ENCODE measurements around the gene ARHGDIB. TPM values are rescaled to one million over a fixed set of nuclear protein-coding genes. Genes with fewer than 3 reads are reported as not detected.

The ARHGDIB gene
- total RNA-seq, 2 donors from 2014 or later, result 402 to 450 TPM

DNA sequence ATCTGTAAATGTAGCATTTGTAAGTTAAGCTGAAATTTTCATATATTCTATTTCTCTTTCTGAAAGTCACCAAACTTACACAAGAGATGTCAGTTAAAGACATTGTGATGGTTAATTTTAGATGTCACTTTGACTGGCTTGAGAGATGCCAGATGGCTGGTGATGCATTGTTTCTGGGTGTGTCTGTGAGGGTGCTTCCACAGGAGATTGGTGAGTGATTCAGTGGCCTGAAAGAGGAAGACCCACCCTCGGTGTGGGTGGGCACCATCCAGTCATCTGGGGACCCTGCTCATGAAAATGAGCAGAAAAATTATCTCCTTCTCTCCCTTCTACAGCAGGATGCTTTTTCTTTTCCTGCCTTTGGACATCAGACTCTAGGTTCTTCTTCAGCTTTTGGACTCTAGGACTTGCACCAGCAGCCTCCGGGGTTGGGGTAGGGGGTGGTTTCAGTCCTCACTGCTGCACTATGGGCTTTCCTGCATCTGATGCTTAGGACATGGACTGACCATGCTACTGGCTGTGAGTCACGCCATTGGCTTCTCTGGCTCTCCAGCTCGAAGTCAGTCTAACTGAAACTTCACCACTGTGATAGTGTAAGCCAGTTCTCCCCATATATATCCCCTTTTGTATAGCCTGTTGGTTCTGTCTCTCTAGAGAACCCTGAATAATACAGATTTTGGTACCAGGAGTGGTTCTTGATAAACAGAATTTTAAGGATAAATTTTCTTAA, 32.3 kb upstream of the ARHGDIB start:
- H3K4me3 Mint-ChIP-seq, result peak overlapping the region in 1 of 2 donors; percentile 39
- ATAC-seq (replicated peaks in 1 of 2) (peak; percentile 84 to 86), DNase-seq (peak; percentile 27 to 32)
- peaks cover 0 to 2% of the 10 kb centered on the region in 2 donors for H3K9me3 Mint-ChIP-seq
- peaks cover 31% of the 10 kb centered on the region for H3K4me1 Mint-ChIP-seq (ENCODE audit: low read depth)
- H3K36me3 Mint-ChIP-seq (ENCODE audit: insufficient read depth in 2 of 2), result peaks cover 3% of the 10 kb centered on the region in 2 donors
- H3K27me3 Mint-ChIP-seq (ENCODE audit: low read depth), result no peaks in the 10 kb centered on the region
- peak overlapping the region; percentile 78 for H3K27ac Mint-ChIP-seq

DNA sequence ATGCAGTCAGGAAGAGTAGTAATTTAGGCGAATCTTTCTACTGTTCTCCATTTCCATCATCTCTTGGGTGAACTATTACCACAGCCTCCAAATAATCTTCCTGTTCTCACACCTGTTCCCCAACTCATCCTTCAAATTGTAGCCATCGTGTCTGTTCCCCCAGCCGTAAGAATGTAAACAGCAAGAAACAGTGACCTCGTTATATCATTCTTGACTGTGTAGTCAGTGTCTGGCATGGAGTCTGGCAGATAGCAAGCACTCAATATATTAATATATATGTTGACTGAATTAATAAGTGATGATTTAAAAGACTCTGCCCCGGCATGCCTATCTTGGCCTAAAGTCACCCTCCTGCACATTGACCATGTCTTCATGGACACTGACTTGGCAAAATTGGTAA, 31.7 kb upstream of the ARHGDIB start:
- ATAC-seq (replicated peaks in 1 of 2), result no peak
- Mint-ChIP-seq H3K4me3 (no peak overlapping the region), H3K9me3 (peaks cover 0 to 2% of the 10 kb centered on the region in 2 donors), H3K36me3 (ENCODE audit: insufficient read depth in 2 of 2) (peaks cover 3% of the 10 kb centered on the region in 2 donors), H3K27me3 (ENCODE audit: low read depth) (no peaks in the 10 kb centered on the region), H3K4me1 (ENCODE audit: low read depth) (peaks cover 31% of the 10 kb centered on the region), H3K27ac (peak overlapping the region; percentile 14)
- DNase-seq, result no peak

DNA sequence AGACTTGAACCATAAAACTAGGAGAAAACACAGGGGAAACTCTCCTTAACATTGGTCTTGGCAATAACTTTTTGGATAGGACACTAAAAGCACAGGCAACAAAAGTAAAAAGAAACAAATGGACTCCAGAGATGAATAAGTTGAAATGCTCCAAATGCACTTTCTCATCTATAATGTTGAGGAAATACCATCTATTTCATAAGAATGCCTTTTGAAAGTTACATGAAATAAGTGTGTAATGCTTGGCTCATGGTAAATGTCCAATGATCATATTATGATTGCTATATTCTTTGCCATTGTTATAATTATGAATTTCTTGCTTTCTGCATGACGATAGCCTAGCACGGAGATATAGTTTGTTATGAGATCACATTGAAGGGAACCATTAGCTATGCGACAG, 31.3 kb upstream of the ARHGDIB start:
- no peak overlapping the region for H3K4me3 Mint-ChIP-seq
- peaks cover 31% of the 10 kb centered on the region for H3K4me1 Mint-ChIP-seq (ENCODE audit: low read depth)
- H3K9me3 Mint-ChIP-seq, result peaks cover 0 to 2% of the 10 kb centered on the region in 2 donors
- no peaks in the 10 kb centered on the region for H3K27me3 Mint-ChIP-seq (ENCODE audit: low read depth)
- H3K27ac Mint-ChIP-seq, result no peak overlapping the region
- peaks cover 3% of the 10 kb centered on the region in 2 donors for H3K36me3 Mint-ChIP-seq (ENCODE audit: insufficient read depth in 2 of 2)
- DNase-seq (no peak), ATAC-seq (replicated peaks in 1 of 2) (no peak)

DNA sequence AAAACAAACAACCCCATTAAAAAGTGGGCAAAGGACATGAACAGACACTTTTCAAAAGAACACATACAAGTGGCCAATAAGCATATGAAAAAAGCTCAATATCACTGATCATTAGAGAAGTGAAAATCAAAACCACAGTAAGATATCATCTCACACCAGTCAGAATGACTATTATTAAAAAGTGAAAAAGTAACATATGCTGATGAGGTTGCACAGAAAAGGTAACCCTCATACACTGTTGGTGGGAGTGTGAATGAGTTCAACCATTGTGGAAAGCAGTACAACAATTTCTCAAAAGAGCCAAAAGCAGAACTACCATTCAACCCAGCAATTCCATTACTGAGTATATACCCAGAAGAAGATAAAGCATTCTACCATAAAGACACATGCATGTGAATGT, 29.7 kb upstream of the ARHGDIB start:
- peaks cover 3% of the 10 kb centered on the region in 2 donors for H3K36me3 Mint-ChIP-seq (ENCODE audit: insufficient read depth in 2 of 2)

DNA sequence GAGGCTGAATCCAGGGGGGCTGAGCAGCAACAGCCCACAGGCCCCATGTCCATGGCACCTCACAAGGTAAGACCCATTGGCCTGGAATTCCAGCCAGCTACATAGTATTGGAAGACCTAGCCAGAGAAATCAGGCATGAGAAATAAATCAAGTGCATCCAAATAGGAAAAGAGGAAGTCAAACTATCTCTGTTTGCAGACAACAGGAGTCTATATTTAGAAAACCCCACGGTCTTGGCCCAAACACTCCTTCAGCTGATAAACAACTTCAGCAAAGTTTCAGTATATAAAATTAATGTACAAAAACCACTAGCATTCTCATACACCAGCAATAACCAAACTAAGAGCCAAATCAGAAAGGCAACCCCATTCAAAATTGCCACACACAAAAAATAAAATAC, 28.4 kb upstream of the ARHGDIB start:
- H3K9me3 Mint-ChIP-seq, result peaks cover 0 to 2% of the 10 kb centered on the region in 2 donors
- ATAC-seq (replicated peaks in 1 of 2) (no peak), DNase-seq (no peak)
- H3K4me3 Mint-ChIP-seq, result no peak overlapping the region
- H3K36me3 Mint-ChIP-seq (ENCODE audit: insufficient read depth in 2 of 2), result peaks cover 3% of the 10 kb centered on the region in 2 donors
- no peak overlapping the region for H3K27ac Mint-ChIP-seq
- no peaks in the 10 kb centered on the region for H3K27me3 Mint-ChIP-seq (ENCODE audit: low read depth)
- H3K4me1 Mint-ChIP-seq (ENCODE audit: low read depth), result peaks cover 26% of the 10 kb centered on the region

More for the DNA sequence above, 29.7 kb upstream of the ARHGDIB start:
- ATAC-seq (replicated peaks in 1 of 2) (no peak), DNase-seq (no peak)
- peaks cover 31% of the 10 kb centered on the region for H3K4me1 Mint-ChIP-seq (ENCODE audit: low read depth)
- H3K9me3 Mint-ChIP-seq, result peaks cover 0 to 2% of the 10 kb centered on the region in 2 donors
- no peaks in the 10 kb centered on the region for H3K27me3 Mint-ChIP-seq (ENCODE audit: low read depth)
- H3K27ac Mint-ChIP-seq, result no peak overlapping the region
- H3K4me3 Mint-ChIP-seq, result no peak overlapping the region

DNA sequence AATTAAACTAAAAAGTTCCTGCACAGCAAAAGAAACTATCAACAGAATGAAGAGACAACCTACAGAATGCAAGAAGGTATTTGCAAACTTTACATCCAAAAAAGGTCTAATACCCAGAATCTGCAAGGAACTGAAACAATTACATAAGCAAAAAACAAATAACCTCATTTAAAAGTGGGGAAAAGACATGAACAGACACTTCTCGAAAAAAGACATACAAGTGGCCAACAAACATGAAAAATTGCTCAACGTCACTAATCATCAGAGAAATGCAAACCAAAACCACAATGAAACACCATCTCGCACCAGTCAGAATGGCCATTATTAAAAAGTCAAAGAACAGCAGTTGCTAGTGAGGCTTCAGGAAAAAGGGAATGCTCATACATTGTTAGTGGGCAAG, 26.6 kb upstream of the ARHGDIB start:
- H3K9me3 Mint-ChIP-seq, result peaks cover 0 to 2% of the 10 kb centered on the region in 2 donors

DNA sequence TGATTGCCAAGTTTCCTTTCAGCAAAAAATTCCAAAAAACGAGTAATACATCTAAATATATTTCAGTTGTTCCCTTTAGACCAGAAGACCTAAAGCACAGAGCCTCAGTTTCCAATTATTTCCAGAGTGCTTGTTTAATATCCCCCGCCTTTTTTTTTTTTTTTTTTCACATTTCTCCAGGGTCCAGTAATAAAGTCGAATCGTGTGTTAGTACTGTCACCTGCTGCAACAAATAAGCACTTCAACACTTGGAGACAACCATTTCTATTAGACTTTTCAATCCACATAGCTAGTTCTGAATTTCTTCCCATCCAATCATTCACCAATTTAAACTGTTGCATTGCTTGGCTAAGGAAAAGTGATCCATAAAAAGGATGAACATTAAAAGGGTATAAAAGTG, 25.0 kb upstream of the ARHGDIB start:
- ATAC-seq (replicated peaks in 1 of 2) (no peak), DNase-seq (no peak)
- H3K9me3 Mint-ChIP-seq, result peaks cover 0 to 2% of the 10 kb centered on the region in 2 donors
- peaks cover 3% of the 10 kb centered on the region in 2 donors for H3K36me3 Mint-ChIP-seq (ENCODE audit: insufficient read depth in 2 of 2)
- H3K4me1 Mint-ChIP-seq (ENCODE audit: low read depth), result peaks cover 37% of the 10 kb centered on the region
- no peak overlapping the region for H3K4me3 Mint-ChIP-seq
- H3K27me3 Mint-ChIP-seq (ENCODE audit: low read depth), result no peaks in the 10 kb centered on the region
- H3K27ac Mint-ChIP-seq, result no peak overlapping the region

More for the DNA sequence above, 26.6 kb upstream of the ARHGDIB start:
- H3K27ac Mint-ChIP-seq, result no peak overlapping the region
- H3K4me3 Mint-ChIP-seq, result no peak overlapping the region
- H3K36me3 Mint-ChIP-seq (ENCODE audit: insufficient read depth in 2 of 2), result peaks cover 3% of the 10 kb centered on the region in 2 donors
- H3K27me3 Mint-ChIP-seq (ENCODE audit: low read depth), result no peaks in the 10 kb centered on the region
- ATAC-seq (replicated peaks in 1 of 2) (no peak), DNase-seq (no peak)
- peaks cover 28% of the 10 kb centered on the region for H3K4me1 Mint-ChIP-seq (ENCODE audit: low read depth)

DNA sequence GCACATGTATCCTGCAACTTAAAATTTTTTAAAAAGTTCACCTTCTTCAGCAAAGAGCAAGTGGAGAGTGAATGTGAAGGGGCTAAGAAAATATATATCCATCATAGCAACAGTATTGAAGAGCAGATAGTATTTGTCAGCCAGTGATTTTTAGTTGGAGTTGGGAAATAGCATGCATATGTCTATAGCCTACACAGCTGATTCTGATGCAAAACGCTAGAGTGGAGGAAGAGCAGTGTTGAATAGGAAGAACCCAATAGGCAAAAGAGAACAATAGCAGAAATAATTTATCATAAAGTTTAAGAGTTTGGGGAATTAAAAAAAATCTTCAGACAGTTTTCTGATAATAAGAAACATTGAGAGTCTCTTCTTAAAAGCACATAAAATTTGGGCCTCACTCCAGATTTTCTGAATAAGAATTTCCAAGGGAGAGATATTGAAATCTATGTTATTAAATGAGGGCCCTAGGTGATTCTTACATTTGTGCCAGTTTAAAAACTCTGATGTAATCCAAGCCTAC, 23.4 kb upstream of the ARHGDIB start:
- H3K9me3 Mint-ChIP-seq, result no peaks in the 10 kb centered on the region

DNA sequence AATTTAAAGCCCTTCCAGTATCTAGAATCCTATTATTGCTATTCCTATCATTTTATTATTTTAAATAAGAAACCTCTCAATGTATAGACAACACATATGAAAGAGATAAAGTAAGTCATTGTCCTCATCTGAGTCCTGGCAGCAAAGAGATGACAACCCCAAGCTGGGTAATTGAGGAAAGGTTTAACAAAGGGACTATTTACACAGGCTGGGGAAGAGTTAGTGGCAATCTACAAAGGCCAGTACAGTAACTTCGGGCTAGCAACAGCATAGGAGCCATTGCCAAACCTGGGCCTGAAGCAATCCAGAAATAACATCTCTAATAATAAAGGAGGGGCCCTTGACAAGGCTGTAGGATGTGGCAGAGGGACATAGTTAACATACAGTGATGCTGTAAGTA, 22.6 kb upstream of the ARHGDIB start:
- Mint-ChIP-seq H3K4me3 (no peak overlapping the region), H3K4me1 (ENCODE audit: low read depth) (peaks cover 50% of the 10 kb centered on the region), H3K27ac (no peak overlapping the region), H3K27me3 (ENCODE audit: low read depth) (no peaks in the 10 kb centered on the region), H3K9me3 (no peaks in the 10 kb centered on the region), H3K36me3 (ENCODE audit: insufficient read depth in 2 of 2) (no peaks in the 10 kb centered on the region)
- ATAC-seq (replicated peaks in 1 of 2) (no peak), DNase-seq (no peak)

More for the DNA sequence above, 23.4 kb upstream of the ARHGDIB start:
- no peak overlapping the region for H3K27ac Mint-ChIP-seq
- ATAC-seq (replicated peaks in 1 of 2), result no peak
- H3K27me3 Mint-ChIP-seq (ENCODE audit: low read depth), result no peaks in the 10 kb centered on the region
- no peak overlapping the region for H3K4me3 Mint-ChIP-seq
- peaks cover 46% of the 10 kb centered on the region for H3K4me1 Mint-ChIP-seq (ENCODE audit: low read depth)
- peaks cover under 1 to 2% of the 10 kb centered on the region in 2 donors for H3K36me3 Mint-ChIP-seq (ENCODE audit: insufficient read depth in 2 of 2)
- DNase-seq, result no peak

DNA sequence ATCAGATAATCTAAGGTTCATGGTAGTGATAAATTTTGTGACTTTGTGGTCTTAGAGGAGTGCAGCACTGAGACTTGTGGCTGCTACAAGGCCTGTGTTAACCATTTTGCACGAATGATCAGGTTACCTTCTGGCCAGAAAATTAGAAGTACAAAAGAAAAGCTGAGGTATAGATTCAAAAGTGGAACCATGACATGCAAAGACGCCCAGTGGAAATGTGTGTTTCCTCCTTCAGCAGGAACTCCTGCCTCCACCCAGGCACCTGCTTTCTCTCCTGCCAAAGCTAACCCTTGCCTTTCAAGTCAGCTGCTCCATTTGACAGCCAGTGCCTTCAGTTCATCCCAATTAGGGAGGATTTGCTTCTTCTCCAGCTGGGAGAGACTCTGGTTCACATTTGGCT, 21.6 kb upstream of the ARHGDIB start:
- no peaks in the 10 kb centered on the region for H3K27me3 Mint-ChIP-seq (ENCODE audit: low read depth)

DNA sequence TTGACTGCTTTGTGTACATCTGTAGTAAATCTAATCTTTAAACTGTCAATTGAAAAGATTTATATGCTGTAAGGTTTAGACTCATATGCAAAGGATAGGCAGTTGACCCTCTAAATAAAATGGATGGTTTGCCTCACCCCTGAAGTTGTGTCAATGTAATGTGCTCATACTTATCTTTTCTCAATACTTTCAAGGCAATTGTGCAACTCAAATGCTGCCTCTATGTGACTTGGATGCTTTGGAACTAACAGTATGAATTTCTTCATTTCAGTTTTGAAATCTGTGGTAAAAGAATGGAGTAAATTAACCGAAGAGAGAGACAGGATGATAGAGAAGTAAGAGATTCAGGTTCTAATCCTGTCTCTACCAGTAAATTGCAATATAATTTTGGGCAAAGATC, 21.2 kb upstream of the ARHGDIB start:
- Mint-ChIP-seq H3K9me3 (no peaks in the 10 kb centered on the region), H3K4me1 (ENCODE audit: low read depth) (peaks cover 60% of the 10 kb centered on the region), H3K4me3 (peak overlapping the region; percentile 36 to 72), H3K36me3 (ENCODE audit: insufficient read depth in 2 of 2) (no peaks in the 10 kb centered on the region), H3K27me3 (ENCODE audit: low read depth) (no peaks in the 10 kb centered on the region), H3K27ac (no peak overlapping the region)
- no peak for DNase-seq
- ATAC-seq (replicated peaks in 1 of 2), result peak in 1 of 2 donors; percentile 9

More for the DNA sequence above, 21.6 kb upstream of the ARHGDIB start:
- Mint-ChIP-seq H3K27ac (peak overlapping the region; percentile 62), H3K9me3 (no peaks in the 10 kb centered on the region), H3K4me1 (ENCODE audit: low read depth) (peaks cover 56% of the 10 kb centered on the region), H3K36me3 (ENCODE audit: insufficient read depth in 2 of 2) (no peaks in the 10 kb centered on the region), H3K4me3 (peak overlapping the region; percentile 36 to 72)
- DNase-seq, result no peak
- ATAC-seq (replicated peaks in 1 of 2), result peak; percentile 43 to 58

DNA sequence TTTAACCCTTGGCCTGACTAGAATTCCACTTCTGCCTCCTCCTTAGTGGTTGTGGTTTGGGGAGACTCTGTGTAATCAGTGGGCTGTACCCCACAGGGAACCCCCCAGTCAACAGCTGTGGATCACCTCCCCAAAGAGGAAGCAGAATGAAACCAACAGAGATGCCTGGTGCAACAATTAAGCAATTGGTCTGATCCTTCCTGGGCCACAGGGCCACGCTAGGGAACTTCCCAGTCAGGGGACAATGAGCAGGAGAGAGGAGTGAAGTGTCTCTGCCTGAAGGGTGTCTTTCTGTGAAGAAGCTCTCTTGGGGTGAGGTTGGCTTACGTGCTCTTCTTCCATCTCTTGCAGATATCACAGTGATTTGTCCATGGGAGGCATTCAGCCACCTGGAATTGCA, 19.6 kb upstream of the ARHGDIB start:
- H3K9me3 Mint-ChIP-seq, result no peaks in the 10 kb centered on the region
- no peak for ATAC-seq (replicated peaks in 1 of 2)
- no peaks in the 10 kb centered on the region for H3K36me3 Mint-ChIP-seq (ENCODE audit: insufficient read depth in 2 of 2)
- H3K27me3 Mint-ChIP-seq (ENCODE audit: low read depth), result no peaks in the 10 kb centered on the region
- H3K27ac Mint-ChIP-seq, result peak overlapping the region; percentile 55
- H3K4me1 Mint-ChIP-seq (ENCODE audit: low read depth), result peaks cover 60% of the 10 kb centered on the region
- no peak overlapping the region for H3K4me3 Mint-ChIP-seq
- DNase-seq, result no peak

DNA sequence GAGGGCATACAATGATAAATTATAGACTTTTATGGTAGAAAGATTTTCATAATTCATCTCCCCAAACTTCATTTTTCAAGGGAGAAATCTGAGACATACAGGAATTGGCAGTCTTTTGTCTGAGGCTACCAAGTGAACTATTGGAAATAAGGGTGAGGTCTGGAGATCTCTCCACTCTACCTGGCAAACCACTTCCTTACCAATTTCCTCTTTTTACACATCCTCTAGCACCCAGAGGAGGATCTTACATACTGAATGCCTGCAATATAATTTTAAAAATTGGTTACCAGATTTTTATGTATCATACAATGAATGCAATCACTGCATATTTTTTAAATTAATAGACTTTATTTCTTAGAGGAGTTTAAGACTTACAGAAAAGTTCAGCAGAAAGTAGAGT, 18.1 kb upstream of the ARHGDIB start:
- no peak for ATAC-seq (replicated peaks in 1 of 2)
- Mint-ChIP-seq H3K27me3 (ENCODE audit: low read depth) (no peaks in the 10 kb centered on the region), H3K27ac (no peak overlapping the region), H3K4me1 (ENCODE audit: low read depth) (peaks cover 53% of the 10 kb centered on the region), H3K9me3 (no peaks in the 10 kb centered on the region), H3K36me3 (ENCODE audit: insufficient read depth in 2 of 2) (no peaks in the 10 kb centered on the region), H3K4me3 (no peak overlapping the region)
- DNase-seq, result no peak

All from activated T-cell treated with anti-CD3 and anti-CD28 coated beads, Interleukin-2, amount 50 U/mL, for 72 hours (primary cell).